Measurements from ENCODE around the gene HJURP.

Gene HJURP

DNA sequence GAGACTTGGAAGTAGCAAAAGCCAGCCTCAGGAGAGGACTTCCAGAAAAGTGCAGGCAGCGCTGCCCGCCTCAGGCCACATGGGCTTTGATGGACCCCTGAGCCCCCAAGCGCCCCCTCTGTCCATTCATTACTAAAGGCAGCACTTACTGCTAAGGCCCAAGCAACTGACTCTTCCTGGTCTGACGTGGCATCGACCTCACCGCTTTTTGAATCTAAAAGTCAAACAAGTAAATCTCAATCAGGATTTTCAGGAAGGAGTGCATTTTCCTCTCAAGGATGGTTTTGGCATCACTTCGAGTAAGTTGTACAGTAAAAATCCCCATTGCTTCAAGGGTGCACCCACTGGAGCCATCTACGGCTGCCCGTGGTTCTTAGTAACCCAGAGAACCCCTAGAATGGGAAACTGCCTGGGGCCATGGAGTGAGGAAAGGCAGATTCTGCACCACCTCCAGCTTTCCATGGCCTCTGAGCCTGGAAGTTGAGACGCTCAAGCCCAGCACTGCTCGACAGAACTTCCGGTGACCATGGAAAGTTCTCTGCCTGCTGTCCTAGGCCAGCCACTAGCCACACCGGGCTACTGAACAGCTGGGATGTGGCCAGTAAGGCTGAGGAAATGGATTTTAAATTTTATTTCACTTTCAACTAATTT, 7.0 kb downstream of the HJURP start:
- no peak for DNase-seq

DNA sequence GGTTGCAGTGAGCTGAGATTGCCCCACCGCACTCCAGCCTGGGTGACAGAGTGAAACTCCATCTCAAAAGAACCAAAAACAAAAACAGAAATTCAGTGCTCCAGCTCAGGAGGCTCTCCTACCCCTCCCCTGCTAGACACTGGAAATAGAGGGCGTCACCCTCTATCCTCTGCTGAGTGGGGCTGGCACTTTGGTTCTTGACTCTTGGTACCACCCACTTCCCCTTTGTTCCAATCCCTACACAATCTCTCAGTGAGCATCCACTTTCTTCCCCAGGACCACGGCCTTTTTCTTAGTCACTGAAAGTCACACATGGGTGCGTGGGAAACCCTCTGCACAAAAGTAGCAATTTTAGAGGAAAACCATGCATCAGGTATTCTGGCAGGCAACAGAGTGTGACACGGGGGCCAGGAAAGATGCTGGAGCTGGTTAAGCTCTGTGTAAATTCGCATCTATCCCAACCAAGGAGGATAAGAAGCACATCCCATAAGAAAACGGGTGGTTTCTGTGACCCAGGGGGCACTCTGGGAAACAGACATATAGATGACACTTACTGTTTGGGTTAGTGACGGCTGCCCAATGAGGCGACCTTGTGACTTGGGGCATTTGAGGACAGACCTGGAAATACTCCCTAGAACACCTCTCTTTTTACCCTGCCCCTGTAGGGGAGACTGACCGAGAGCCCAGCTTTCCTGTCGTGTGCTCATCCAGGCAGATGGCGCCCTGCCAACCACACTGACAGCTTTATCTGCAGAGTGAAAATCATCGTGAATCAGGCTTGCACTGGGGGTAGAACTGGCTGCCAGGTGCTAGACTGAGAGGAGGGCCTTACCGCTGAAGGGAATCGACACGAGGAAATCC, 7.7 kb downstream of the HJURP start:
- DNase-seq = no peak

DNA sequence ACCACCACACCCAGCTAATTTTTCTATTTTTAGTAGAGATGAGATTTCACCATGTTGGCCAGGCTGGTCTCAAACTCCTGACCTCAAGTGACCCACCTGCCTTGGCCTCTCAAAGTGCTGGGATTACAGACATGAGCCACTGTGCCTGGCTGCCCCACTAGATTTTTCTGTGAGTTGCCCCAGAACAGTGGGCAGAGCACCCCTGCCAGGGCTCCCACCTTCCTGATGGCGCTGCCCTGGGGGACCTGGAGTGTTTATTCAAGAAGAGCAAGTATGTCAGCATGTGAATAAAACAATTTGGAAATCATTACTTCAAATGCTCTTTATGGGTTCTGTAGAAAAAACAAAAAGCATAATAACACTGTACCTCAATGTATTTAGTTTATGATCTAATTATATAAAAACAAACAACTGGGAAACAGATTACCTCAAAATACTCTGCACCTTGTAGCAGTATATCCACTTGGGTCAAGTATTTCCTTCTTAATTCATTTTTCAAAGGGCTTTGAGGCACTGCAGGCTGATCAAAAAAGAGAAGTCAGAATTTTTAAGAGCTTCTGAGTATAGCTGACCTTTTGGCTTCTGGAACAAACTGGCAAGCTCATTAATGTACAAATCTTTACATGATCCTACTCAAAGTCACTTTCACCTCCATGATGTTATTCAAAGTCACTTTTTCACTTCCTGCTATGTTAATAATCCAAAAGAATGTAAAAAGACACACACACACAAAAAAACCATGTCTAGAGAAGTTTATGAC, 8.9 kb downstream of the HJURP start:
- no peak for DNase-seq

DNA sequence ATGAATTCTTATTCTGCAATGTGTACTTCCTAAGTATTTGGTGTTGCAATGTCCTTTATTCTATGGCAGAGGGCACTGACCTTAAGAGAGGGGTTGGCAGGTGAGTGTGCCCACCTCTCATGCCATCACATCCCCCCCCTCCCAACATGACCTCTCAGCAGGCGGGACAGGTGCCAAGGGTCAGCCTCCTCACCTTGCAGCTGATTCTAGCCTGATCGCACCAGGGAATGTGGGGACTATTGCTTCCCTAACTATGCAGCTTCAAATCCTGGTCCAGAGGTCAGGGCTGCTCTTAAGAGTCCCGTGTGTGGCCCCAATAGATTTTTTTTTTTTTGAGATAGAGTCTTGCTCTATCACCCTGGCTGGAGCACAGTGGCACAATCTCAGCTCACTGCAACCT, 9.5 kb downstream of the HJURP start:
- no peak for DNase-seq

DNA sequence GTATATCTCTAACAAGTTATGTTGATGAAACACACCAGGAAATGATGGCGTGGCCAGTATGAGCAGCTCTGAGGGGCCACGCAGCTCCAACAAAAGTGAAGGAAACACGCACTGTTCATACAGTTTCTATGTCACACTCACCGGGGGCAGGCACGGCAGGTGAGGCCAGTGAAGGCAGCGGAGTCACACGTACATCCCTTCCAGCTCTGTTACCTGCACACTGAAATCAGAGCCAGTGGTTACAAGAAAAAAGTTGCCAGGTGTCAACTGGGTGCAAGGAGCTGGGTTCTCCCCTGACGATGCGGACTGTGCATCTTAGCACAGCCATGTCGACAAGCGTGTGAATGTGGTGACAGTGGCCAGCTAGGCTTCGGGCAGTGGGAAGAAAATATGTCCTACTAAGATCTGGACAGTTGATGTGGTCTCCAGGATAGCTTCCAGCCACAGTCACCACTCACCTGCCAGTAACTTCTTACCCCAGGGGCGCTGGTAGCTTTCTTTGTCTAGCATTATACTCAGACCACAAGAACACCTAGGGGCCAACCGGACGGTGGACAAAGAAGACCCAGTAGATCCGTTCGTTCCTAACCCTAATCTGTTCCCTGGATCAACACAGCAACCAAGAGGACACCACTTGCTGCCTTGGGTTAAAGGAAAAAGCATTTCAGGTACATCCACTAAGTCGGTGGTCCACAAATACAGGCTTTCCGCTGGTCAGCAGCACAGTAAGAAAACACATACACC, 10.1 kb downstream of the HJURP start:
- DNase-seq = no peak

DNA sequence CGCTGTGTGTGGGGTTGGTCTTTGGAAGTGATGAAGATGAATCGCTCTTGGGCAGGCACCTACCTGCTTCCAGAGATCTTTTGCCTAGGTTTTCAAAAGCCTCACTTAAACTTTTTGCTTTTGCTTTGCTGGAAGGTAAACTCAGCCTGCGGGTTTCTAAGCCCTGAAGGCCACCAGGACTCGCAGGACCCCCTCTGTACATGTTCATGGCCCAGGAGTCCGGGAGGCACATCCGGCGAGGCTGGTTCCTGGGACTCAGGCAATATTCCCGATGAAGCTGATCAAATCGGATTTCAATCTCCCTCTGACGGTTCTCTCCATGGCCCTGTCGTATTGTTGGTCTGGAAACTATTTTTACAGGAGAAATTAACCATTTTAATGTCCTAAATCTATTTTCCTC, 13.2 kb downstream of the HJURP start:
- DNase-seq = no peak

DNA sequence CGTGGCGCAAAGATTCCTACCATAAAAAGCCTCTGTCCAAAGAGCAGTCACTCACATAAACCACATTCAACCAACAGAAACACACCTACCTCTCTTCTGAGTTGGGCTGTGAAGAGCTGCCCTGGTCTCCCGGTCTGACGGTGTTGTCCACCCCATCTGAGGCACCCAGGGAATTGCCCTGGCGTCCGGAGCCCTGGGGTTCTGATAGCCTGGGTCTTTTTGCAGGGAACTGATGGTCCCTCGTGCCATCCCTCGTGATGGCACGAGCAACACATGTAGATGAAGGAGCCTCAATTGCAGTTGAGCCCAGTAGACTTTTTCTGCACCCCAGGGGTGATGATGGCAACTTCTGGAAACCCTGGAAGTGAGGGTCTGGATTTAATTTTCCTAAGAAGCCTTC, 13.8 kb downstream of the HJURP start:
- DNase-seq = no peak

DNA sequence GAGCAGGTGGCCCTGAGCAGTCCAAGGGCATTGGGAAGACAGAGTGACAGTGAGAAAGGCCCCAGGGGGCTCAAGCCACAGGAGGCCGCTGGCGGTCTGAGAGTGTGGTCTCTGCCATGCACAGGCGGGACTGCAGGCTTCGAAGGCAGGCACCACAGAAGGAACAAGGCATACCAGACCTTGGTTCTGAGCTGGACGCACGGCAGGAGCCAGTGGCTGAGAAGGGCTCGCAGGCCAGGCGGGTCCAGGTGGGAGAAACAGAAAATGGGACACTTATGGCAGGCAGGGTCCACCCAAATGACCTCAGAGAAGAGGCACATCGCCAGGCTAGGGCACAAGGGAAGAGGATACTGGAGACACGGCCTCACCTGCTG, 14.9 kb downstream of the HJURP start:
- DNase-seq = no peak

DNA sequence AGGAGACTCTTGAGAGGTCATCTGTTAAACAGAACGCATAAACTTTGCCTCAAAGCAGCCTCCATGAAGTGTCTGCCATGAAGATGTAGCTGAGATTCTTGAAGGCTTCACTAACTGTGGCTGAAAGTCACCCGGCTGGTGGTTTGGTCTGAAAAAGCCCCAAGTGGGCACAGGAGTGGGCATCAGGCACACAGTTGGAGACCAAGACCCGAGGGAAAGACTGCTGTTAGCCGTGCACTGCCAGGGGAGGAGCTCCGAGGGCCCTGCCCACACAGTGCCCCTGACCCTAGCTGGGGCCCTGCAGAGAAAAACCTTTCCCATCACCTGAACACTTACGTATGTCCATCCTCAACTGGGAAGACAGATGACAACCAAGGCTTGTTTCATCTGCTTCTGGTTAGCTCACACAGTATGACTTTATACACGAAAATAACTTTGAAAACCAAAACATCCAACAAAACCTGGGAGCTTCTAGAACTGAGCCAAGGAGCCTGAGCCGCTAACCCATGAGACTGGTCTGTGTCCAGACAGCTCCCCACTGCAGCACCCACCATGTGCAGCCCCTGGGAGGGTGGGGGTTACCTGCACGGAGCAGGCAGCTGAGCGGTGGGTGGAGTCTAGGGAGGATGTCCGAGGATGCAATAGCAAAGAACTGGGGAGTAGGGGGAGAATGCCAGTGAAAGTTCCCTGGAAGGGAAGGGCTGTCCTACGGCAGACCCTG, 15.4 kb downstream of the HJURP start:
- DNase-seq = no peak

DNA sequence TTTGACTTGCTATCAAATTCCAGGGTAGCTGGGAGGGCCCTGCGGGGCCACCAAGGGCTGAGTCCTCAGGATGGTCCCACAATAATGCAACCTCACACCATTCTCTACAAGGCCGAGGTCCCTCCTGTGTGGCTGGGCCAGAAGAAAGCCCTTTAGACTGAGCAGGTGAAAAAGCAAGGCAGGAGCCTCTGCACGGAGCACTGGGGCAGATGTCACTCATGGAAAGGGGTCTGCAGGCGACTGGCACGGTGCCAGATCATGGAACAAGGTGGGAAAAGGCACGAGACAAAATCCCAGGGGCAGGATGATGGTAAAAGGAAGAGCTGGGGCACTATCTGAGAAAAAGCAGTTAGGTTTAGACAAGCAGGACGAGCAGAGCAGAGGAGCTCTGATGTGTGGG, 16.1 kb downstream of the HJURP start:
- DNase-seq = no peak

DNA sequence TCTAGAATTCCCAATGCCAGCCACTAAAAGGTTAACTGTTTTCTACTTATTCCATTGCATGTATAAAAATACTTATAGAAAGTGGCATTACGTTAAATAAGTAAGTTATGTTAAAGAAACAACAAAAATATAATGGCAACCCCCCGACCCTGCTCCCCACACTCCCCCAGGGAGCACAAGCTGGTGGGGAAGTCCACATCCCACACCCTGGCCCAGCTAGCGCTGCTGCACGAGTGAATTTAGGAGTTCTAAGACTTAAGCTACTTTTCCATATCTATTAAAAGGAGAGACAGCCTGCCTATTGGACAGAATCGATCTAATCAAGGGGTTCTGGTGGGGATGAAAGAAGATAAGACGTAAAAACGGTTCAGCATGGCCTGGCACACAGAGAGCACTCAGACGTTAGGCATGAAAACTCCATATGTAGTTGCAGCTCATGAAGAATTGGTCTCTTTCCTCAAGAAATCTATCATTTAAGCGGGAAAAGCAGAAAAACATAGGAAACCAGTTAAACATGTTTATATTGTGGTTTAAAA, 16.6 kb downstream of the HJURP start:
- DNase-seq = no peak

DNA sequence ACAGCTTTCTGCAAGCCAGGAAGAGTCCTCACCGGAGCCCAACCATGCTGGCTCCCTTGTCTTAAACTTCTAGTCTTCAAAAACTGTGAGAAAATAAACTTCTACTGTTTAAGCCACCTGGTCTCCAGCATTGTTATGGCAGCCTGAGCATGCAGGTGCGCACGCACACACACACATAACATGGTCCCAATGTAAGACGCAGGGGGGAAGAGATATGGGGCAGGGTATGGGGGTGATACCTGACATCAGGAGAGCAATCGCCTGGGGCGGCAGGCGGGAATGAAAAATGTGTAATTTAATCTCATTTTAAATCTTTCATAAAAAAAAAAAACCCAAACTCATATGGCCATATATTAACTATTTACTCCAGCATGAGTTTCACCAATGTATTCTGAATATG, 18.0 kb downstream of the HJURP start:
- DNase-seq = no peak

DNA sequence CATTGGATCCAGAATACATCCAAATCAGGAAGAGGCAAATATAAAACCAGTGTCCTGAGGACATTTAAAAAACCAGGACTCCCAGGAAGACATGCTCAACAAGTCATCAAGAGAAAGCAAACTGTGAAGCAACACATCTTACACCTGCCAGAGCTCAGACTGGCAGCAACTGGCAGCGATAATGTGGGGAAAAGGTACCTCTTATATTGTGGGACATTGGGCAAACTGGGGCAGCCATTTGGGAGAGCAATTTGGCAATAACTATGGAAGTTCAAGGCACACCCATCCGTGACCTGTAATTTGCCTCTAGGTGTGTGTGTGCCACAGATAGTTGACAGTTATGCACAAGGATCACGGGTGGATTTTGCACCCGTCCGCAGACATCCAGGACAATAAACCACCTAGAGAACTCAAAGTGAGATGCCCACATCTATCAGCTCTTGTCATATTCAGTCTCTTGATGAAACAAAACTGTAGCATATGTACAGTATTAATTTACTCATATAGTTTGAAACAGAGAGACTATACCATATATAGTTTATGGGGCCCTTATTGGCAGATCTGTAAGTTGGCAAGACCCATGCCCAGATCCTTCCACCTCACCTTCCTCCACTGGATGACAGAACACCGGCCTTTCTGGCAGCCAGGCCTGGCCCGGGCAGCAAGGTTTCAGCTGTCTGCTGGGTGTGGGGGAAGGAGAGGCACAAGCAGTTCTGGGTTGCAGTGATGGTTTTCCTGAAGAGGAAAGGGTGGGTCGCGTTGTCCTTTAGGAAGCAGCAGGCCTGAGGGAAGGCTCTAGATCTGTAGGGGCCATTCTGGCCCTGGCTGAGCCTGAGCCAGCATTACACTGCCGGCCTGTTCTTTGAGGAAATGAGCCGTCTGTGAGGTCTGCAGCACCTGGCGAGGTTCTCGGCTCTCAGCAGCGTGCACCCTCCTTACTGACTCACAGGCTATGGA, 18.8 kb downstream of the HJURP start:
- no peak for DNase-seq

DNA sequence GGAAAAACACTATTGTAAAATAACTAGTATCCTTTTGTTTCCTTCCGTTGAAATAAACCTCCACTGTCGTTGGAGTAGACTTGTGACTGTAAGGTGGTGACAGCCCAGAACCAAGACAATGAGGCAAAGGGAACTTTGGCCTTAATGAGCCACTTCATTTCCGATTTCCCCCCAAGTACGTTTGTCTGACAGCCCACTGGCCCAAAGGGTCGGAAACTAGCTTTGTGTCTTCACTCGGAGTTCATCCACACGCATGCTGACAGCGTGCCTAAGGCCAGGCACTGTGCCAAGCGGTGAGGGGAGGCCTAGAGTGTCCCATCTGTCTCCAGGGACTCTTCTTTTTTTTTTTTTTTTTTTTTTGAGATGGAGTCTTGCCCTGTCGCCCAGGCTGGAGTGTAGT, 21.0 kb downstream of the HJURP start:
- DNase-seq = no peak

DNA sequence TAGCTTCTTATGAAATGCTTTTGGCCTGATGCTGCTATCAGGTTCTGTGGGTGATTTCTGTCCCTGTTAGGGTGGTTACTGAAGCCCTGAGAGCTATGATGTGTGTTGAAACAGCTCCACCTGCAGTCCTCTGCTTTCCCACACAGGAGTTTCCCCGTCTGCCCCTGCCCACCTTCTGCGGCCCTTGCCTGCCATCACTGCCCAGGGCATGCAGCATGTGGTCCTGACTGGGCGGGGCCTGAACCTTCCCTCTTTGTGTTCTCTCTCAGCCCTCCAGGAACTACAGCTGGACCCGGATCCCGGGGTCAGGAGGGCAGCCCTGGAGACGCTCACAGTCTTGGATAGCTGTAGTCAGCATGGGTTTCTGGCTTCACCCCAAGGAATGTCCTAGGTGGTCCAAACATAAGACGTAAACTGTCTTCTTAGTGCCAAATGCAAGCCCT, 21.4 kb downstream of the HJURP start:
- DNase-seq = peak; percentile 13

DNA sequence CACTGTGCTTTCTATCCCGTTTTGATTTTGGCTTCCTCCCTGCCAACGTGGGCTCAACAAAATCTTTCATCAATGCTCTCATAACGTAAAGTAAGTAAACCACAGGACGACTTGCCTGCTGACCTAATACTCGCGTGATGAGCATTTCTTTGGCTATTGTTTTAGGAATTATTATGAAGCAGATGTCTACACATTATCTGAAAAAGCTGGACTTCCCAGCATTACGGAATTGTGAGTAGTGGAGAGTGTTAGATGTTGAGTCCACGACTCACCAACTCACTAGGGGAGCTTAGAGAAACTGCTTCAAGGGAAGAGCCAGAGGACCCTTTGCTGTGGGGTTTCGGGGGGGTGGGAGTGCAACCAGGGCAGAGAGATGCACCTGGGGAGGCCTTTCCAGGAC, 21.9 kb downstream of the HJURP start:
- no peak for DNase-seq

DNA sequence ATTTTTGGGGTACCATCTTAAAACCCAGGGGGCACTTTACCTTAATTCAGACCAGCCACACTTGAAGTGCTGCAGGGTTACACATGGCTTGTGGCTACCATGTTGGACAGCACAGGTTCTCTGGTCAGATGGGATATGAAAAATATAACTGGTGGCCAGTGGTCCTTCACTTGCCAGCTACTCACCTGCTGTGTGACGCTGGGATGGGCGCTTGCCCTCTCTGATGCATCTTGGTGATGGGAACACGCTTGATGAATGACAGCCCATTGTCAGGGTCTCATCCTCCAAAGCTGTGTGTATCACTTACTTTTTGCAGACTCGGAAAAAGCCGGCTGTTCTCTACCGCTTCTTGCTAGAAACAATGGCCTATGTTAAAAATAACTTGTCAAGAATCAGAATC, 22.5 kb downstream of the HJURP start:
- no peak for DNase-seq

DNA sequence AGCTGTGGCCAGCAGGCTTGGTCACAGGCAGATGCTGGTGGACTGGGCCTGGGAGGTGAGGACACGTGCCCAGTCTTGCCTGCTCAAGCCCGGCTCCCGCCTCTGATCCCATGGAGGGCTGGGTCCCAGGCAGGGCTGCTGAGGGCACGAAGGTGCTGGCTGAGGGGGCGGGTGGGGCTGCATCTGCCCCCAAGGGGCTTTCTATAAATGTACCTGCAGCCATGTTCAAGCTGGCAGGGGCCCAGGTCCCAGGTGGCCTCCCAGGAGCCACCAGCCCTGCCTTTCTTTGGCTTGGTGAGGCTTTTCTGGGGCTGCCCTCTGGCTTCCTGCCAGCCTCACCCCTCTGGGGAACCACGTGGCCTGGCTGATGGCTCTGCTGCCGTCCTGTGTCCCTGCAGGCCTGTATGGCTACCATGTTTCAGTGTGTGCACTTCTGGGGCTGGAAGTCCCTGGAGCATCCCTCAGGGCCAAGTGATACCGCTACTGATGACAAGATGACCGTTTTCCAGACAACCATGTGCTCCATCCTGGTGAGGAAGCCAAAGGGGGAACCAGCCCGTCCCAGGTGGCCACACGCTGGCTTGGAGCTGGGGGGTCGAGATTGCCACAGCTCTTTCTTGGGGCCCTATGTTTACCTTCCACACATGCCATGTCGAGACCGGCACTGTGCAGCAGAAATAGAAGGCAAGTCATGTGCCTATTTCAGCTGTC, 23.2 kb downstream of the HJURP start:
- DNase-seq = no peak

DNA sequence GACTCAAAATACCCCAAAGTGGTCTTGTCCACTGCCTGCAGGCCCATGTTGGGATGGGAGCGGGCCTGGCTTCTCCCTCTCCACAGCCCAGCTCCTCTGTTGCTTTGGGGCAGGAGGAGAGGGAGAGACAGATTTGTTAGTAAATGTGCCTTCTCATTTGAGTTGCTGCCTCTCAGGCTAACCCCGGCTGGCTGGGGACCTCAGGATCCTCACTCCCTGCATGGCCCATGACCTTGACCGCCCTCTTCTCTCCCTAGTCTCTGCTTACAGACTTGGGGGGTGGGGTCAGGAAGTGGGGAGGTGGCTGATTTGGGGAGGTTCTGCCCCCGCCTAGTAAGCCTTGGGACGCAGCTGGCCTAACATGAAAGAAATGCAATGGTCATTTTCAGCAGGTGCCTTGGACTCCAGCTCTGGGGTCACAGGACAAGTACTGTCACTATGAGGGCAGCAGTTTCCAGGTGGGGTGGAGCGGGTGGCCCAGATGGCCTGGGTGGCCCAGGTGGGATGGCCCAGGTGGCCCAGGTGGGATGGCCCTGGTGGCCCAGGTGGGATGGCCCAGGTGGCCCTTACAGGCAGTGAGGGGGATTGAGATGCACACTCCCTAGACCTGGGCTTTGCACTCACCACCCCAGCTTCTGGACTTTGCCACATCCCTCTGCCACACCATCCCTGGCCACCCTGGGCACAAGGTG, 24.1 kb downstream of the HJURP start:
- no peak for DNase-seq

Measured in activated CD4-positive, alpha-beta T cell treated with anti-CD3 and anti-CD28 coated beads, Interleukin-2, Interleukin-6, amounts not matched to agents 100 ng/mL and 50 ng/mL, durations not matched to agents 16 hours and 8 hours (primary cell).